GM12878 (cell line): Measurements from ENCODE around the gene TRIM71.

ENCODE experiments used
- CHD2 ChIP-seq: IDR thresholded peaks from 2 replicates; pipeline ENCODE4 v1.6.1; 2011; ENCODE audit warnings: low read depth, low read length, improper control_type of control experiment, borderline replicate concordance
- HDGF ChIP-seq: fragments of 450-650 bp; IDR thresholded peaks from 2 replicates; pipeline ENCODE4 v1.6.1; 2016; ENCODE audit warnings: antibody characterized with exemption
- NFYB ChIP-seq: IDR thresholded peaks from 2 replicates; pipeline ENCODE4 v1.6.1; 2011; ENCODE audit warnings: low read depth, mild to moderate bottlenecking, low read length, improper control_type of control experiment, moderate library complexity; ENCODE audit not compliant: insufficient read depth
- POLR2A ChIP-seq: IDR thresholded peaks from 2 replicates; pipeline ENCODE4 v1.6.1; 2011; ENCODE audit warnings: low read depth, mild to moderate bottlenecking, low read length
- TF ChIP-seq, protein P1 (sequence below), 3 experiments: IDR thresholded peaks in 2 of 3; conservative IDR thresholded peaks in 1 of 3; 2 replicates each; pipeline ENCODE4 v1.5.1; 2011; ENCODE audit warnings: low read depth in 3 of 3, low read length in 3 of 3, mild to moderate bottlenecking in 3 of 3, control low read depth in 2 of 3, moderate library complexity in 2 of 3, inconsistent platforms in 1 of 3, mixed read lengths in 1 of 3; ENCODE audit not compliant: control insufficient read depth in 2 of 3, insufficient read depth in 1 of 3; ENCODE audit errors: extremely low read depth in 1 of 3

GRCh38 chr3:32857921-32858320 is 40.1 kb downstream of the TRIM71 start:
- TF ChIP-seq CHD2 (no peak), HDGF (no peak), POLR2A (no peak), NFYB (no peak)
- TF ChIP-seq, protein P1, sequence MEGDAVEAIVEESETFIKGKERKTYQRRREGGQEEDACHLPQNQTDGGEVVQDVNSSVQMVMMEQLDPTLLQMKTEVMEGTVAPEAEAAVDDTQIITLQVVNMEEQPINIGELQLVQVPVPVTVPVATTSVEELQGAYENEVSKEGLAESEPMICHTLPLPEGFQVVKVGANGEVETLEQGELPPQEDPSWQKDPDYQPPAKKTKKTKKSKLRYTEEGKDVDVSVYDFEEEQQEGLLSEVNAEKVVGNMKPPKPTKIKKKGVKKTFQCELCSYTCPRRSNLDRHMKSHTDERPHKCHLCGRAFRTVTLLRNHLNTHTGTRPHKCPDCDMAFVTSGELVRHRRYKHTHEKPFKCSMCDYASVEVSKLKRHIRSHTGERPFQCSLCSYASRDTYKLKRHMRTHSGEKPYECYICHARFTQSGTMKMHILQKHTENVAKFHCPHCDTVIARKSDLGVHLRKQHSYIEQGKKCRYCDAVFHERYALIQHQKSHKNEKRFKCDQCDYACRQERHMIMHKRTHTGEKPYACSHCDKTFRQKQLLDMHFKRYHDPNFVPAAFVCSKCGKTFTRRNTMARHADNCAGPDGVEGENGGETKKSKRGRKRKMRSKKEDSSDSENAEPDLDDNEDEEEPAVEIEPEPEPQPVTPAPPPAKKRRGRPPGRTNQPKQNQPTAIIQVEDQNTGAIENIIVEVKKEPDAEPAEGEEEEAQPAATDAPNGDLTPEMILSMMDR (IDR thresholded peaks at IDR 0.05 in 2 of 3, conservative IDR thresholded peaks at IDR 0.05 in 1 of 3; ENCODE audit: control insufficient read depth in 2 of 3, extremely low read depth in 1 of 3, insufficient read depth in 1 of 3, low read depth in 3 of 3, low read length in 3 of 3): no peak
